Measurements from ENCODE around the gene REEP1.
"Not testable (repeated sequence)": the region's sequence is repeated elsewhere in the genome, so short reads cannot be mapped to it uniquely, and the experiment has no call there.

REEP1 gene

GRCh38 chr2:86254576-86255538, 82.6 kb downstream of the REEP1 start:
- no peak for TF ChIP-seq SP1 (IDR thresholded peaks at IDR 0.05)
- no peak for TF ChIP-seq TARDBP (IDR thresholded peaks at IDR 0.05)
- no peak for TF ChIP-seq L3MBTL2 (conservative IDR thresholded peaks at IDR 0.05)
- no peak for TF ChIP-seq BHLHE40 (IDR thresholded peaks at IDR 0.05; ENCODE audit: borderline replicate concordance)
- TF ChIP-seq FOXM1 (IDR thresholded peaks at IDR 0.05; ENCODE audit: borderline replicate concordance), result no peak
- POLR2A ChIA-PET, result no interaction called here
- no peak for DNase-seq (ENCODE audit: extremely low spot score)
- CTCF ChIA-PET, result no interaction called here

- CTCF ChIA-PET, result no interaction called here
- POLR2A ChIA-PET, result no interaction called here
- no peak for TF ChIP-seq L3MBTL2 (conservative IDR thresholded peaks at IDR 0.05)
- no peak for TF ChIP-seq ZNF384 (IDR thresholded peaks at IDR 0.05)
- no peak for TF ChIP-seq LEF1 (IDR thresholded peaks at IDR 0.05; ENCODE audit: borderline replicate concordance)
- no peak for TF ChIP-seq FOXM1 (IDR thresholded peaks at IDR 0.05; ENCODE audit: borderline replicate concordance)
- TF ChIP-seq FOXA1 (IDR thresholded peaks at IDR 0.05), result no peak
- no peak for TF ChIP-seq NFRKB (IDR thresholded peaks at IDR 0.05)
- TF ChIP-seq ARNT (IDR thresholded peaks at IDR 0.05), result no peak
- TF ChIP-seq ELF4 (IDR thresholded peaks at IDR 0.05), result no peak
- TF ChIP-seq PKNOX1 (IDR thresholded peaks at IDR 0.05), result no peak
- TF ChIP-seq CTBP1 (IDR thresholded peaks at IDR 0.05; ENCODE audit: borderline replicate concordance), result no peak
- TF ChIP-seq TARDBP (IDR thresholded peaks at IDR 0.05), result no peak
- TF ChIP-seq SP1 (IDR thresholded peaks at IDR 0.05), result no peak
- DNase-seq (ENCODE audit: extremely low spot score), result no peak
Measured at GRCh38 chr2:86253424-86253823, 84.0 kb downstream of the REEP1 start.

GRCh38 chr2:86251840-86252266, 85.6 kb downstream of the REEP1 start:
- TF ChIP-seq BHLHE40 (IDR thresholded peaks at IDR 0.05; ENCODE audit: borderline replicate concordance) (no peak), LEF1 (IDR thresholded peaks at IDR 0.05; ENCODE audit: borderline replicate concordance) (no peak), SP1 (IDR thresholded peaks at IDR 0.05) (no peak), L3MBTL2 (conservative IDR thresholded peaks at IDR 0.05) (no peak), FOXK2 (IDR thresholded peaks at IDR 0.05) (no peak), NFRKB (IDR thresholded peaks at IDR 0.05) (no peak), ARNT (IDR thresholded peaks at IDR 0.05) (no peak), FOXA1 (IDR thresholded peaks at IDR 0.05) (no peak)
- ChIA-PET POLR2A (no interaction called here), CTCF (no interaction called here)
- no peak for DNase-seq (ENCODE audit: extremely low spot score)

- TF ChIP-seq HDGF (IDR thresholded peaks at IDR 0.05; ENCODE audit: borderline replicate concordance), result no peak
- no peak for TF ChIP-seq L3MBTL2 (conservative IDR thresholded peaks at IDR 0.05)
- TF ChIP-seq FOXA1 (IDR thresholded peaks at IDR 0.05), result no peak
- no peak for TF ChIP-seq SP1 (IDR thresholded peaks at IDR 0.05)
- TF ChIP-seq PKNOX1 (IDR thresholded peaks at IDR 0.05), result no peak
- no peak for TF ChIP-seq NFRKB (IDR thresholded peaks at IDR 0.05)
- no peak for TF ChIP-seq SUZ12 (IDR thresholded peaks at IDR 0.05)
- no peak for TF ChIP-seq CTBP1 (IDR thresholded peaks at IDR 0.05; ENCODE audit: borderline replicate concordance)
- no peak for TF ChIP-seq FOXK2 (IDR thresholded peaks at IDR 0.05)
- no peak for TF ChIP-seq ELF4 (IDR thresholded peaks at IDR 0.05)
- no peak for TF ChIP-seq TARDBP (IDR thresholded peaks at IDR 0.05)
- no peak for TF ChIP-seq ARNT (IDR thresholded peaks at IDR 0.05)
- TF ChIP-seq BHLHE40 (IDR thresholded peaks at IDR 0.05; ENCODE audit: borderline replicate concordance), result no peak
- TF ChIP-seq FOXM1 (IDR thresholded peaks at IDR 0.05; ENCODE audit: borderline replicate concordance), result no peak
- TF ChIP-seq ZNF384 (IDR thresholded peaks at IDR 0.05), result no peak
- no peak for TF ChIP-seq LEF1 (IDR thresholded peaks at IDR 0.05; ENCODE audit: borderline replicate concordance)
- no peak for DNase-seq (ENCODE audit: extremely low spot score)
- POLR2A ChIA-PET, result no interaction called here
- CTCF ChIA-PET, result interaction anchor here (0.6 kb wide), 1 partner anchor 17 kb away, joined by 3 read pairs; no protein-coding TSS in a partner anchor
Measured at GRCh38 chr2:86249579-86250391, 87.6 kb downstream of the REEP1 start.

- POLR2A ChIA-PET, result no interaction called here
- DNase-seq (ENCODE audit: extremely low spot score), result no peak
- TF ChIP-seq SP1 (IDR thresholded peaks at IDR 0.05) (no peak), SUZ12 (IDR thresholded peaks at IDR 0.05) (no peak), HDGF (IDR thresholded peaks at IDR 0.05; ENCODE audit: borderline replicate concordance) (no peak), TARDBP (IDR thresholded peaks at IDR 0.05) (no peak), PKNOX1 (IDR thresholded peaks at IDR 0.05) (no peak), CTBP1 (IDR thresholded peaks at IDR 0.05; ENCODE audit: borderline replicate concordance) (no peak), ELF4 (IDR thresholded peaks at IDR 0.05) (no peak), LEF1 (IDR thresholded peaks at IDR 0.05; ENCODE audit: borderline replicate concordance) (no peak), NFRKB (IDR thresholded peaks at IDR 0.05) (no peak), ZNF384 (IDR thresholded peaks at IDR 0.05) (no peak), L3MBTL2 (conservative IDR thresholded peaks at IDR 0.05) (no peak), FOXK2 (IDR thresholded peaks at IDR 0.05) (no peak), FOXA1 (IDR thresholded peaks at IDR 0.05) (no peak), ARNT (IDR thresholded peaks at IDR 0.05) (no peak)
- CTCF ChIA-PET, result no interaction called here
Measured at GRCh38 chr2:86249176-86249575, 88.2 kb downstream of the REEP1 start.

GRCh38 chr2:86245222-86245621, 92.2 kb downstream of the REEP1 start:
- CTCF ChIA-PET, result interaction anchor here (0.6 kb wide), 1 partner anchor 314 kb away, joined by 4 read pairs; no protein-coding TSS in a partner anchor
- POLR2A ChIA-PET; DNase-seq (ENCODE audit: extremely low spot score): not testable (repeated sequence)

- POLR2A ChIA-PET; DNase-seq (ENCODE audit: extremely low spot score); CTCF ChIA-PET: not testable (repeated sequence)
Measured at GRCh38 chr2:86244781-86245180, 92.6 kb downstream of the REEP1 start.

Data from HEK293T (cell line).